GM23338 (cell line): Measurements from ENCODE around the gene PHACTR1.

Source experiments
- CREB1 ChIP-seq: fragments of 250-450 bp; sonication (Bioruptor Pico); IDR thresholded peaks from 2 replicates; pipeline ENCODE4 v1.5.0; 2020; ENCODE audit warnings: low read depth, mild to moderate bottlenecking, moderate library complexity
- EZH2phosphoT487 ChIP-seq: fragments of 200-600 bp; sonication (generic); IDR thresholded peaks from one replicate; pipeline ENCODE4 v1.8.1; 2018; ENCODE audit warnings: antibody characterized with exemption; ENCODE audit not compliant: unreplicated experiment
- POLR2AphosphoS5 ChIP-seq: IDR thresholded peaks from 2 replicates; pipeline ENCODE4 v1.6.1; 2016; ENCODE audit warnings: antibody characterized with exemption, low read depth
- ZNF331 ChIP-seq: fragments of 250-450 bp; sonication (Bioruptor Pico); IDR thresholded peaks from 2 replicates; pipeline ENCODE4 v1.5.0; 2020; ENCODE audit warnings: low read depth, mild to moderate bottlenecking, moderate library complexity
- TF ChIP-seq, protein P1 (sequence below), 2 experiments: fragments of 200-600 bp in 1 of 2; sonication (generic) in 1 of 2; conservative IDR thresholded peaks; 2 replicates each; pipeline versions ENCODE4 v1.5.1 to v1.6.1; 2016 to 2017; ENCODE audit warnings: antibody characterized with exemption in 2 of 2, low read depth in 2 of 2, mild to moderate bottlenecking in 2 of 2, moderate library complexity in 1 of 2
- TF ChIP-seq, protein P2 (sequence below): IDR thresholded peaks from one replicate; pipeline ENCODE4 v1.6.1; 2018; ENCODE audit warnings: antibody characterized with exemption; ENCODE audit not compliant: unreplicated experiment

DNA sequence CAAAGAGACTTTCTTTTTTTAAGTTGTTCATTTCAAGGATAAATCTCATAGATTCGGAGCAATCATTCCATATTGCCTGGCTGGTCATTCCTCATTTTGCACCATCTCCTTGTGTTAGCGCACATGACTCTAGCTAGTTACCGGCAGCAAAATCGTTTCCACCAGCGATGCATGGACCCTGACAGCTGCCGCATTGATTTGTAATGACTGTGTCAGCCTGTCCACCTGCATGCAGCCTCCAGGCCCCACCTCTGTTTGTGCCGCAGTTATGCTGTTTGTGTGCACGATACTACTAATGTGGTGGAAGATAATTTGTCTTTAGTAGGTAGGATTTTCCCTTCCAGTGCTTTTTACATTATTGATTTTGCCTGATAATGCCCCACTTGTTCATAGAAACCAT lies 447.7 kb downstream of the PHACTR1 start:
- TF ChIP-seq, protein P1, sequence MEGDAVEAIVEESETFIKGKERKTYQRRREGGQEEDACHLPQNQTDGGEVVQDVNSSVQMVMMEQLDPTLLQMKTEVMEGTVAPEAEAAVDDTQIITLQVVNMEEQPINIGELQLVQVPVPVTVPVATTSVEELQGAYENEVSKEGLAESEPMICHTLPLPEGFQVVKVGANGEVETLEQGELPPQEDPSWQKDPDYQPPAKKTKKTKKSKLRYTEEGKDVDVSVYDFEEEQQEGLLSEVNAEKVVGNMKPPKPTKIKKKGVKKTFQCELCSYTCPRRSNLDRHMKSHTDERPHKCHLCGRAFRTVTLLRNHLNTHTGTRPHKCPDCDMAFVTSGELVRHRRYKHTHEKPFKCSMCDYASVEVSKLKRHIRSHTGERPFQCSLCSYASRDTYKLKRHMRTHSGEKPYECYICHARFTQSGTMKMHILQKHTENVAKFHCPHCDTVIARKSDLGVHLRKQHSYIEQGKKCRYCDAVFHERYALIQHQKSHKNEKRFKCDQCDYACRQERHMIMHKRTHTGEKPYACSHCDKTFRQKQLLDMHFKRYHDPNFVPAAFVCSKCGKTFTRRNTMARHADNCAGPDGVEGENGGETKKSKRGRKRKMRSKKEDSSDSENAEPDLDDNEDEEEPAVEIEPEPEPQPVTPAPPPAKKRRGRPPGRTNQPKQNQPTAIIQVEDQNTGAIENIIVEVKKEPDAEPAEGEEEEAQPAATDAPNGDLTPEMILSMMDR (conservative IDR thresholded peaks at IDR 0.05; ENCODE audit: low read depth in 2 of 2) = no peak
- TF ChIP-seq POLR2AphosphoS5 (no peak), ZNF331 (CRISPR knock-in tag) (no peak), EZH2phosphoT487 (no peak), CREB1 (no peak)
- TF ChIP-seq, protein P2, sequence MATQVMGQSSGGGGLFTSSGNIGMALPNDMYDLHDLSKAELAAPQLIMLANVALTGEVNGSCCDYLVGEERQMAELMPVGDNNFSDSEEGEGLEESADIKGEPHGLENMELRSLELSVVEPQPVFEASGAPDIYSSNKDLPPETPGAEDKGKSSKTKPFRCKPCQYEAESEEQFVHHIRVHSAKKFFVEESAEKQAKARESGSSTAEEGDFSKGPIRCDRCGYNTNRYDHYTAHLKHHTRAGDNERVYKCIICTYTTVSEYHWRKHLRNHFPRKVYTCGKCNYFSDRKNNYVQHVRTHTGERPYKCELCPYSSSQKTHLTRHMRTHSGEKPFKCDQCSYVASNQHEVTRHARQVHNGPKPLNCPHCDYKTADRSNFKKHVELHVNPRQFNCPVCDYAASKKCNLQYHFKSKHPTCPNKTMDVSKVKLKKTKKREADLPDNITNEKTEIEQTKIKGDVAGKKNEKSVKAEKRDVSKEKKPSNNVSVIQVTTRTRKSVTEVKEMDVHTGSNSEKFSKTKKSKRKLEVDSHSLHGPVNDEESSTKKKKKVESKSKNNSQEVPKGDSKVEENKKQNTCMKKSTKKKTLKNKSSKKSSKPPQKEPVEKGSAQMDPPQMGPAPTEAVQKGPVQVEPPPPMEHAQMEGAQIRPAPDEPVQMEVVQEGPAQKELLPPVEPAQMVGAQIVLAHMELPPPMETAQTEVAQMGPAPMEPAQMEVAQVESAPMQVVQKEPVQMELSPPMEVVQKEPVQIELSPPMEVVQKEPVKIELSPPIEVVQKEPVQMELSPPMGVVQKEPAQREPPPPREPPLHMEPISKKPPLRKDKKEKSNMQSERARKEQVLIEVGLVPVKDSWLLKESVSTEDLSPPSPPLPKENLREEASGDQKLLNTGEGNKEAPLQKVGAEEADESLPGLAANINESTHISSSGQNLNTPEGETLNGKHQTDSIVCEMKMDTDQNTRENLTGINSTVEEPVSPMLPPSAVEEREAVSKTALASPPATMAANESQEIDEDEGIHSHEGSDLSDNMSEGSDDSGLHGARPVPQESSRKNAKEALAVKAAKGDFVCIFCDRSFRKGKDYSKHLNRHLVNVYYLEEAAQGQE = no peak
